GM21447 (cell line): ENCODE measurements around the gene TMTC4.
"Not testable (repeated sequence)": the region's sequence is repeated elsewhere in the genome, so short reads cannot be mapped to it uniquely, and the experiment has no call there.

ENCODE experiments used
- ATAC-seq: cut with Tn5 transposase; IDR thresholded peaks from one replicate; pipeline ENCODE4 v1.9.1; 2021; ENCODE audit not compliant: unreplicated experiment

The TMTC4 gene, protein sequence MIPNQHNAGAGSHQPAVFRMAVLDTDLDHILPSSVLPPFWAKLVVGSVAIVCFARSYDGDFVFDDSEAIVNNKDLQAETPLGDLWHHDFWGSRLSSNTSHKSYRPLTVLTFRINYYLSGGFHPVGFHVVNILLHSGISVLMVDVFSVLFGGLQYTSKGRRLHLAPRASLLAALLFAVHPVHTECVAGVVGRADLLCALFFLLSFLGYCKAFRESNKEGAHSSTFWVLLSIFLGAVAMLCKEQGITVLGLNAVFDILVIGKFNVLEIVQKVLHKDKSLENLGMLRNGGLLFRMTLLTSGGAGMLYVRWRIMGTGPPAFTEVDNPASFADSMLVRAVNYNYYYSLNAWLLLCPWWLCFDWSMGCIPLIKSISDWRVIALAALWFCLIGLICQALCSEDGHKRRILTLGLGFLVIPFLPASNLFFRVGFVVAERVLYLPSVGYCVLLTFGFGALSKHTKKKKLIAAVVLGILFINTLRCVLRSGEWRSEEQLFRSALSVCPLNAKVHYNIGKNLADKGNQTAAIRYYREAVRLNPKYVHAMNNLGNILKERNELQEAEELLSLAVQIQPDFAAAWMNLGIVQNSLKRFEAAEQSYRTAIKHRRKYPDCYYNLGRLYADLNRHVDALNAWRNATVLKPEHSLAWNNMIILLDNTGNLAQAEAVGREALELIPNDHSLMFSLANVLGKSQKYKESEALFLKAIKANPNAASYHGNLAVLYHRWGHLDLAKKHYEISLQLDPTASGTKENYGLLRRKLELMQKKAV

DNA sequence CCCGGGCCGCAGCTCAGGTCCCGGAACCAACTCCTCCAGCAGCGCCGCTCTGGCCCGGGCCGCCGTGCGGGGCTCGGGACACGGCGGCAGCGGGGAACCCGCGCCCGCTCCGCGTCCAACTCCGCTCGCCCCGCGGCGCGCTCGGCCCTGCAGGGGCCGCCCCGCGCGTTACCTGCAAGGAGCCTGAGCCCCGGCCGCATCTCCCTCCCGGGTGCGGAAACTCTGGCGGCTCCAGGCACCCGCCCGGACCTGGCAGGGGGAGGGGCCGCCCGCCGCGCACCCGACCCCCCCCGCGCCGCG is at the start of gene TMTC4:
TSS of gene TMTC4 (minus strand) at position 224 of the 300 bp plus-strand sequence. CDS start 4,433 bp downstream, outside the sequence.
- peak; percentile 40 for ATAC-seq

DNA sequence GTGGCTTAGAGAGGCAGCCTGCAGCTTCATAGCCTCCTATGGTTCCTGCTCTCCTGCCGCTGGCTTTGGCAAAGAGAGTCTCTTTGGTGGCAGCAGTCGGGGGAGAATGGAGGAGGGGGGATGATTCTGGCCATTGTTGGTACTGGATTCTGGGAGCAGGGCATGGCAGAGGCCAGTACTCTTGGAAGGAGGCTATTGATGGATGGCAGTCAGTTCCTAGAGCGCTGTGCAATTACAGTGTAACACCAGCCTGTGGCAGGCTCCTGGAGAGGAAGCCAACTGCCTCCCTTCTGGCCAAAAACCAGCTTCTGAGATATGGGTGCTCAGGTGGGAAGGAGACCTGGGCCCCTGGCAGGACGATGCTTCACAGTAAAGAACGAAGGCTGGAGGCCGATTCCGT is 47.9 kb upstream of the TMTC4 start:
- no peak for ATAC-seq

DNA sequence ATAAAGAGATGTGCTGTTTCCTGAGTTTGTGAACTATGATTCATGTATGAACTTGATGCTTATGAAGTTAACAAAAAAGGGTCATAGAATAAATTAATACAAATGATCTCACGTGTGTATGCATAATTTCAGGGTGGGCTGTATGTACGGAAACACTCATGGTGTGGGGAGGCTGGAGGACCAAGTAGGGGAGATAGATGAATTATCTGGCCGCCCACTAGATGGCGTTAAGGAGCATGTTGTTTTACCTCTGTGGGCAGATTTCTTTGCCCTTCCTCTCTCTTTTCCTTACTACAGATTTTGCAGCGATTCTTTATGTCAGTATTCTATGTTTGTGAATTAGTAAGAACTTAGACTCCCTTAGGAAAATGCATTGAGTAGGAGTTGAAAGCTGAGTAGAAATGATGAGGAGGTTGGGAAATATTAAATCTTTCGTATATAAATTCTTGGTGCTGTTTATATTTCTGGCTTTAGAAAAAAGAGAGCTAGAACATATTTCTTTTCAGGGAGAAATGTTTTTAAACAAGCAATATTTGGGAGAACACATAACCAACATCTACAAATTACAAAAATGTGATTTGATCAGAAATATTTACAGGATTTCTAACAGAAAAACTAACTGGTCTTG is 47.4 kb upstream of the TMTC4 start:
- ATAC-seq, result peak; percentile 79

DNA sequence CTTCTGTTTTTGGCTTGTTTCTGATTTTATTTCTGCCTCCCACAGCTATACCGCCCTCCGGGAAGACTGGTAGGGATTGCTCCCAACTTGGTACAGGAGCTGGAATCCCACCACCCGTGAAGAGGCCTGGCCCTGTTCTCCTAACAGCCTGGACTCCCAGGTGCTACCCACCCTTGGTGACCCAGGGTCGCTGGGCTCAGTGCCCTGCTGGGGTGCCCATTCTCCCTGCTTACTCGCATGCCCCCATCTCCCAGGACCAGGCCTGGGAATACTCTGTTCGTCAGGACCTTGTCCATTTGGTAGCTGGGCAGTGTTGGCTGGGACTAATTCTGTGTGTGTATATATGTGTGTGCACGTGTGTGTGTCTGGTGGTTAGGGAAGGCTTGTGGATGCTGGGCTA is 41.0 kb upstream of the TMTC4 start:
- no peak for ATAC-seq

DNA sequence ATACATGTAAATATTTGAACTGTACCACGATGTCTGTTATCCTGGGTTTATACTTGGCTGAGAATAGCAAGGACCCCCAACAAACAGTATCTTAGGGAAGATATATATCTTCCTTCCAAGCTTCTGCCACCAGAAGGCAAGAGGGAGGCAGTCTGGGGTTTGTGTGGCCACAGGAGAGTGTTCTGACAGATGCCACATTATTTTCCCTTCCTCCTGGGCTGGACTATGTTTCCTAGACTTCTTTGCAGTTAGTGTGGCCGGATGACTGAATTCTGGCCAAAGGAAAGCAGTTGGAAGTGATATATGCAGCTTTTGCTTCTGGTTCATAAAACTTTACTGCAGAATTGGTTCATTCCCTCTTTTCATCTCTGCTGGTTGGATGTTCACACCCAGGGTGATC is 39.9 kb upstream of the TMTC4 start:
- ATAC-seq, result no peak

DNA sequence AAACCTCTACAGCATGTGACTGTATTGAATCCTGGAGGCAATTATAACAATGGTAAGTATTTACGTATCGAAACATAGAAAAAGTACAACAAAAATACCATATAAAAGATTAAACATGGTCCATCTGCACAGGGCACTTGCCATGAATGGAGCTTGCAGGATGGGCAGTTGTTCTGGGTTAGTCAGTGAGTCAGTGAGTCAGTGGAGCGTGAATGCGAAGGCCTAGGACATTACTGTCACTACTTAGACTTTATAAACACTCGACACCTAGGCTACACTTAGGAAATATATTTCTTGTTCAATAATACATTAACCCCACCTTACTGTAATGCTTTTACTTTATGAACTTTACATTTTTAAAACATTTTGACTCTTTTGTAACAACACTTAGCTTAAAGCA is 35.6 kb upstream of the TMTC4 start:
- ATAC-seq, result no peak

DNA sequence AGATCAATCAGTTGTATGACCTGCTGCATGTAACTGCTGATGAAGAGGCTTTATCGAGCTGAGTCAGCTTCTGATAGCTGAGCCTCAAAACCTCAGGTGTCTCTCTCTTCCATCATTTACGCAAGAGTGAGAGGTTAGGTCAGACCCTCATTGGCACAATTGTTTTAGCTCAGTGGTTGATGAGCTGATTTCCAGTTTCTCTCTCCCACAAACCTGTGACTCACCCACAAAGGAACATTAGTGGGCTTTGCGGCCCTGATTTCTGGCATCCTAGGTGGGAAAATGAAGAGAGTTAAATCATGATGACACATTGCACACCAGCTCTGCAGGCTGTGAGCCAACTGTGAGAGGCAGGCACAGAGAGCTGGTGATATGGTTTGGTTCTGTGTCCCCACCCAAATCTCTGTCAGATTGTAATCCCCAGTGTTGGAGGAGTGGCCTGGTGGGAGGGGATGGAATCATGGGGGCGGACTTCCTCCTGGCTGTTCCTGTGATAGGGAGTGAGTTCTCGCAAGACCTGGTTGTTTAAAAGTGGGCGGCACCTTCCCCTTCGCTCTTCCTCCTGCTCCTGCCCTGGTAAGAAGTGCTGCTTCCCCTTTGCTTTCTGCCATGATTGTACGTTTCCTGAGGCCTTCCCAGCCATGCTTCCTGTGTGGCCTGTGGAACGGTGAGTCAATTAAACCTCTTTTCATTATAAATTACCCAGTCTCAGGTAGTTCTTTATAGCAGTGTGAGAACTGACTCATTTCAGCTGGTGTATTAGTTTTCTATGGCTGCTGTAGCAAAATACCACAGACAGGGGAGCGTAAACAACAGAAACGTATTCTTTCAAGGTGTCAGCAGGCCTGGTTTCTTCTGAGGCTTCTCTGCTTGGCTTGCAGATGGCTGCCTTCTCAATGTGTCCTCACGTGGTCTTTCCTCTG is 33.5 kb upstream of the TMTC4 start:
- no peak for ATAC-seq

DNA sequence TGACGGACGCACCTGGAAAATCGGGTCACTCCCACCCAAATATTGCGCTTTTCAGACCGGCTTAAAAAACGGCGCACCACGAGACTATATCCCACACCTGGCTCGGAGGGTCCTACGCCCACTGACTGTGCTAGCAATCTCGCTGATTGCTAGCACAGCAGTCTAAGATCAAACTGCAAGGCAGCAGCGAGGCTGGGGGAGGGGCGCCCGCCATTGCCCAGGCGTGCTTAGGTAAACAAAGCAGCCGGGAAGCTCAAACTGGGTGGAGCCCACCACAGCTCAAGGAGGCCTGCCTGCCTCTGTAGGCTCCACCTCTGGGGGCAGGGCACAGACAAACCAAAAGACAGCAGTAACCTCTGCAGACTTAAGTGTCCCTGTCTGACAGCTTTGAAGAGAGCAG is 23.7 kb upstream of the TMTC4 start:
- ATAC-seq, result not testable (repeated sequence)

DNA sequence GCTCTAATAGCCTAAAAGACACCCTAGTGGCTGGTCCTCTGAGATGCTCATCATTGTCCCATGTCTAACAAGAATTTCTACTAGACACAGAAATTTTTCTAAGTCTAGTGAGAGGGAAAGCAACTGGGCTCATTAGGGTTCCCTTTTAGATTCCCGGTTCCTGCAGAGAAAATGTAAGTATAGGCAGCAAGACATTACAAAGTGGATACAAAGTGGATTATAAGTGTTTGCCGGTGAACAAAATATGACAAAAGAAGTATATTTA is 20.8 kb upstream of the TMTC4 start:
- no peak for ATAC-seq

DNA sequence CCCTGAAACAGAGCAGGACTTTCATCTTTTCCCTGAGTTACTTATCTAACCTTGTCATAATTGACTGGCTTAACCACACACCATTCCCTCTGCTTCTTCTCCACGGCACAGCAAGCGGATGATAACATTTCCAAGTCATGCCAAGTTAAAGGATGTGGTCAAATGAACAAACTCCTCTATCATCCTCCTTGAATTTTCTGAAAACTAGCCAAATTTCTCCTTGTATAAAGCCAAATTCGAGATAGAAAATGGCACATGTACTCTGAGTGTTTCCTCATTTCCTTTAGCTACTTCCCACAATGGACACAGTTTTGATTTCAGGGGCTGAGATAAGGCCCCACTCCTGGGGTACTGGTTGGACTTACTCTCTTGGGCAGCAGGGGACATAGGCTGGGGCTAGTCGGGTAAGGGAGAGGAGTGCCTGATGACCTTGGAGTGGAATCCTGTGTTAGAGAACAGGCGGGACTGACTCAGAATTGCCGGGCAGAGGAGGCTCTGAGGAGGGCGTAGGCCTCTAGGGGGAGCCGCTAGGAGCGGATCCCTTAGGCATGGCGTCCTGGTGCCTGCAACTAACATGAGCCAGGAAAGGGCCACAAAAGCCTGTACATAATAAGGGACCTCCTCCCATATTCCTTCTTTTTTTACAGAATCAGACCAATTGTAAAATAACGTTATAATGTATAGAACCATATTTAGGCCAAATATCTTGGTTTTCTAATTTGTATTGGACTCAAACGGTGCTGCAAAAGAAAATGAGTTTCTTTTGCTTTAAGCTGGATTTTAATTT is 20.3 kb upstream of the TMTC4 start:
- no peak for ATAC-seq

DNA sequence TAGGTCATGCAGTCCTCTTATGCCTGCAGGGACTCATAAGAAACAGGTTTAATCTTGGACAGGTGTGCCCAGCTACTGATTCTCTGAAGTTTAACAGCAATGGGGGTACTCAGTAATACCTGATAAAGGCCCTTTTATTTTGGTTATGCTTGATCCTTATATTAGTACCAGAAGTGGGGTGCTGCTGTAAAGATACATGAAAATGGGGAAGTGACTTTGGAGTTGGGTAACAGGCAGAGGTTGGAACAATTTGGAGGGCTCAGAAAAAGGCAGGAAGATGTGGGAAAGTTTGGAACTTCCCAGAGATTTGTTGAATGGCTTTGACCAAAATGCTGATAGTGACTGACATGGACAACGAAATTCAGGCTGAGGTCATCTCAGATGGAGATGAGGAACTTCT is 14.6 kb upstream of the TMTC4 start:
- no peak for ATAC-seq

DNA sequence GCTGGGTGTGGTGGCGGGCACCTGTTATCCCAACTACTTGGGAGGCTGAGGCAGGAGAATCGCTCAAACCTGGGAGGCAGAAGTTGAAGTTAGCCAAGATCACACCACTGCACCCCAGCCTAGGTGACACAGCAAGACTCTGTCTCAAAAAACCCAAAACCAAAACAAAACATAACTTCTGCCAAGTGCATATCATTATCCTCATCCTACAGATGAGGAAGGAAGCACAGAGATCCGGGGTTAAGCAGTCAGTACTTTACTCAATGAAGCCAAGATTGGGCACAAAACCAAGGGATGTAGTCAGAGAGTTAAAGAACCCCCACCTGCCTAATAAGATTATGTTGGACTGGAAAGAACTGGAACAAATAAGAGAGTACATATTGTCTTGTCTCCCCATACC is 5.5 kb upstream of the TMTC4 start:
- ATAC-seq, result no peak

DNA sequence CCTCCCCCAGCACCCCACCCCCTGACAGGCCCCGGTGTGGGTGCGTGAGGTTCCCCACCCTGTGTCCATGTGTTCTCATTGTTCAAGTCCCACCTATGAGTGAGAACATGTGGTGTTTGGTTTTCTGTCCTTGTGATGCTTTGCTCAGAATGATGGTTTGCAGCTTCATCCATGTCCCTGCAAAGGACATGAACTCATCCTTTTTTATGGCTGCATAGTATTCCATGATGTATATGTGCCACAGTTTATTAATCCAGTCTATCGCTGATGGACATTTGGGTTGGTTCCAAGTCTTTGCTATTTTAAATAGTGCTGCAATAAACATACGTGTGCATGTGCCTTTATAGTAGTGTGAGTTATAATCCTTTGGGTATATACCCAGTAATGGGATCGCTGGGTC is 2.5 kb upstream of the TMTC4 start:
- not testable (repeated sequence) for ATAC-seq

DNA sequence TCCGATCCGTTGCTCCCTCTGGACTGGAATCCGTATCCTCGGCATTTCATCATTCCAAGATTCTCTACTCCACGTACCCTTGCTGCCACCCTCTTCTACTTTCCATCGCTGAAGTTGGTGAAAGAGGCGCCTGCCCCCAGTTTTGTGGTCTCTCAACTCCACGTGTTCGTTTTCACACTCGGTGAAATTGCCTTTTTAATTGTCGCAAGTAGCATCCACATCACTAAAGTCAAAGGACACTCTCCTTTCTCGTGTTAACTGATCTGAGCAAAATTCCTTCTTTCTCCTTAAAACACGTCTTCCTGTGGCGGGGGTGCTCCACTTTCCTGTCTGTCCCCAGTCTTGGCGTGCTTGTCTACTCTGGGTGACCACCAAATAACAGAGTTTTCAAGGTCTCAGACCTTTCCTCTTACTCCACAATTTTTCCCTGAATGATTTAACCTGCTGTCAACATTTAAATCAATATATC is 1.1 kb upstream of the TMTC4 start:
- no peak for ATAC-seq

DNA sequence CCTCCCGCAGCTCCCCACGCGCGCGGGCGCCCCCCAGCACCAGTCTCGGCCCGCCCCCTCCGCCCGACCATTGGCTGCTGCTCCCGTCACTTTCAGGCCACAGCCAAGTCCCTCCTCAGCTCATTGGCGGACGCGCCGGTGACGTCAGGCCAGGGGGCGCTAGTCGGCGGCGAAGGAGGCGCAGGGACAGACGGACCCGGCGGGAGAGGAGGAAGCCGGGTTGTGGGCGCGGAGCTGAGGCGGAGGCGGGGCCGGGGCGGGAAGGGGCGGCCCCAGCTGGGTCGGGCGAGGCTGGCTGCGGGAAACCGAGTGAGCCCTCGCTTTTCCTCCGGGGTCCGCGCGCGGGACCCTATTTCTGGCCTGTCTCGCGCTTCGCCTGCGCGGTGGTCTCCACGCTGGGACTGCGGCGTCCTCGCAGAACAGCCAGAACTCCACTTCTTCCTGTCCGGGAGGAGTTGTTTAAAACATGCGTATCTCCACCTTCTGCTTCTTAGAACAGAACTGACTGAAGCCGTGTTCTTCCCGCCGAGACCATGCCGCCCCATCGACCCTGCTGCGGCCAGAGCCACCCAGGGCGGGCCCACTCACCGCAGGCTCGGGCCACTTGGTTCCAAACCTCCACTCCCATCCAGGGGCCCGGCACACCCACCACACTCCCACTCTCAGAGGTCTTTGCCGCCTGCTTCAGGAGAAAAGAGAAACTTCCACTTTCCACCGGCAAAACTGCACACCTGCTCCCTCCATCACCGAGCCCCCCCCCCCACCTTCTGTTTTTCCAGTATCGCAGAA is 471 bp upstream of the TMTC4 start:
- peak; percentile 94 for ATAC-seq

DNA sequence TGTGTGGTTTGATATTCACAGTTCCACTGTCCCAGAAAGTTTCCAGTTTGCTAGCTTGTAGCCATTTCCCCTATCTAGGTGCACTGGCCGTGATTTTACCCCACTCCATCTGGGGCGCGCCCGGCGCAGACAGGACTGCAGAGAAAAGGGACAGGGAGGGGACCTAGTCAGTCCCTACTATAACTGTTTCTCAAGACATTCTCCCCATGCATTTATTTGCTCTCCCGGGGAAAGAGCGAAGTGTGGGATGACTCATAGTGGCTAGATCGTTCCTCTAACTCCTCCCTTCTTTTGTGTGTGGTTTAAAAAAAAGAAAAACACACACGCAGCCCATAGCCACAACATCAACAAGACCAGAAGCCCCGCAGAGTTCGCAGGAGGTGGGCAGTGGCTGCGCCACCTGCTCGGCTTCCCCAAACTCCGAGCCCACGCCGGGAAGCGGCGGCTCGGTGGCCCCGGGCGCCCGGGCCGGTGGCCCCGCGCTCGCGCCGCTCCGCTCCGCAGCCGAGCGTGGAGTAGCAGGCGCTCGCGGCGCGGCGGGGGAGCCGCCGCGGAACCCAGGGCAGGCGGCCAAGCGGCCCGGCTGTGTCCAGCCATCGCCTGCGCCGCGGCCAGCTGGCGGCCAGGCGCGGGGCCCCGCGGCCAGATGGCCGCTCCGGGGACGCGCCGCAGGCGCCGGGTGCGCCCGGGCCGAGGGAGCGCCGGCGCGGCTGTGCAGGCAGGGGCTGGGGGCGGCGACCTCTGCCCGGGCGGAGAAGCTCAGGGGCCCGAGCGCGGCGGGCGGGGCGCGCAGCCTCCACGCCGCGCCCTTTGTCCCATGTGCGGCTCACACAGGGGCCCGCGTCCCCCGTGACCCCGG is 653 bp downstream of the TMTC4 start:
- peak; percentile 23 for ATAC-seq

DNA sequence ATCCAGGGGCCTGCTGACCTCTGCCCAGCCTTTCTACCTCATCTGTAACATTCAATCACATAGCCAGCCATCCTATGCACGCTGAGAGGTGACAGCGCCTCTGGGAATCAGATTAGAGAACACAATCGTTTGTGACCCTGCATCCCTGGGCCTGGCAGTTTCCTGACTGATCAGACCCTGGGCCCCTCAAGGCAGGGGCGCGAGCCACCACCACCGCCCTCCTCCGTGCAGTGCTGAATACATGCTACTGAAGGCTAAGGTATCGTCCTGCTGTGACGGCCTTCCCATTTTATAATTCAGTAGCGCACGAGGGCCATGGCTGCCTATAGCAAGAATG is 1.3 kb downstream of the TMTC4 start:
- no peak for ATAC-seq

DNA sequence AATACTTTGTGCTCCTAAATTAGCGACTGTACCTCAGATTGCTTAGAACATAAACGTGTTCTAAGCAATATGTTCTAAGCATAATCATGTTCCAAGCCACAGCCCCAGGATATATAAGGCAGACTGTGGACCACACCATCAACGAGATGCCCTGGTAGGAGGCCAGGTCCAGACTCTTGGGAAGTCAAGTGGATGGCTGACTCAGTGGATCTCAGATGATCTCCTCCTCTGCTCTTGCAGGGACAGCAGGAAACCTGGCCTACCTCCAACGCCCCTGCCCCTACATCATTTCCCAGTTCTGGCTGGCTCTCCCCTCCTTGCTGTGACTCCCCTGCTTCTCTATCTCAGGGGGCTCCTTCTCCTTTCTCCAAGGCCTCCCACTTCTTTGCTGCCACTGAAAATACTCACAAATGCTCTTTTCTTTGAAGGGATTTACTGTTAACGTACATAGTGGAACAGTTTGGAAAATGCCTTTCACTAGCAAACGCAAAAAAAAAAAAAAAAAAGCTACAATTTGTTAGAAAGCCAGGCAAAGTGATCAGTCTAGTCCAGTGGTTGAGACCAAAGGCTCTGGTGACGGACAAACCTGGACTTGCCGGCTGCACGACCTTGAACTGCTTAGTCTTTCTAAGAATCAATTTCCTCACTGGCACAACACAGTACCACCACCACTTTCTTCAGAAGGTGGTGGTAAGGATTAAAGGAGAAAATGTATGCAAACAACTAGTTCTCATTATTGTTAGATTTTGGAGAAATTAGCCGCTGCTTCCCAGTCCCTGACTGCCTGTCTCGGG is 3.0 kb downstream of the TMTC4 start:
- no peak for ATAC-seq
